ENCODE data around the gene CCNI. TPM values are rescaled to one million over a fixed set of nuclear protein-coding genes. Genes with fewer than 3 reads are reported as not detected.

CCNI gene
- total and polyA plus RNA-seq, 2 of the 13 experiments (the other 11 are each of a cell fraction or from before 2014, with no cell fraction given): 43.5 to 122 TPM

GRCh38 chr4:77075869-77076799, at the start of gene CCNI (continued):
- no peak for TF ChIP-seq SNAI1 (CRISPR knock-in tag; IDR thresholded peaks at IDR 0.05; ENCODE audit: borderline replicate concordance)
- peak; percentile 98 for TF ChIP-seq RBM39 (IDR thresholded peaks at IDR 0.05; ENCODE audit: low read depth, low read length, poor library complexity, severe bottlenecking)
- TF ChIP-seq SMAD3 (CRISPR knock-in tag; IDR thresholded peaks at IDR 0.05): peak; percentile 75; the same call in 1 of the 2 replicates
- peak; percentile 44; the same call in 1 of the 2 replicates for TF ChIP-seq HOXD1 (CRISPR knock-in tag; IDR thresholded peaks at IDR 0.05)
- TF ChIP-seq KDM6A (CRISPR knock-in tag; IDR thresholded peaks at IDR 0.05; ENCODE audit: low read depth): no peak
- TF ChIP-seq EED (CRISPR knock-in tag; IDR thresholded peaks at IDR 0.05): 0 out of 2 replicates have a peak, but pooled peaks have one; percentile 26
- 0 out of 2 replicates have a peak, but pooled peaks have one; percentile 15 for TF ChIP-seq SOX13 (IDR thresholded peaks at IDR 0.05)
- 0 out of 4 replicates have a peak, but pooled peaks of 1 of the 2 experiments have one; percentile 21 for TF ChIP-seq SOX13 (CRISPR knock-in tag; conservative IDR thresholded peaks at IDR 0.05 in 1 of 2, IDR thresholded peaks at IDR 0.05 in 1 of 2)
- TF ChIP-seq ZBTB21 (CRISPR knock-in tag; IDR thresholded peaks at IDR 0.05): peak; percentile 86
- TF ChIP-seq CCAR2 (optimal IDR thresholded peaks at IDR 0.05; ENCODE audit: low read depth, low read length): peak; percentile 91
- no peak for TF ChIP-seq PAF1 (CRISPR knock-in tag; IDR thresholded peaks at IDR 0.05)
- TF ChIP-seq ZBTB40 (IDR thresholded peaks at IDR 0.05): no peak
- TF ChIP-seq ZBTB40 (CRISPR knock-in tag; IDR thresholded peaks at IDR 0.05): peak; percentile 87
- TF ChIP-seq CEBPB (IDR thresholded peaks at IDR 0.05; ENCODE audit: borderline replicate concordance, low read depth, low read length): 0 out of 2 replicates have a peak, but pooled peaks have one; percentile 1
- no peak for TF ChIP-seq ZNF737 (CRISPR knock-in tag; IDR thresholded peaks at IDR 0.05; ENCODE audit: borderline replicate concordance)
- peak; percentile 62; the same call in 1 of the 2 replicates for TF ChIP-seq FOXP1 (IDR thresholded peaks at IDR 0.05)
- peak; percentile 71 for TF ChIP-seq FOXP1 (CRISPR knock-in tag; IDR thresholded peaks at IDR 0.05)
